ENCODE measurements around the gene MYLK. TPM values are rescaled to one million over a fixed set of nuclear protein-coding genes. Genes with fewer than 3 reads are reported as not detected.

Gene MYLK
- total RNA-seq, 2 donors from 2014 or later: 4.7 to 6.6 TPM

- Mint-ChIP-seq H3K36me3 (ENCODE audit: low read depth) (no peaks in the 10 kb centered on the region), H3K9me3 (no peaks in the 10 kb centered on the region), H3K27ac (no peak overlapping the region), H3K27me3 (ENCODE audit: insufficient read depth) (no peaks in the 10 kb centered on the region), H3K4me1 (peaks cover 5% of the 10 kb centered on the region), H3K4me3 (no peak overlapping the region)
- WGBS, 2 experiments (ENCODE audit: insufficient coverage in 1 of 2, insufficient read length in 1 of 2): 93 to 100% methylated on average over 3 to 8 of the region's 8 CpGs
- no peak overlapping the region for H3K9ac ChIP-seq (ENCODE audit: extremely low read depth, low read length, poor library complexity, severe bottlenecking)
- TF ChIP-seq CTCF (conservative IDR thresholded peaks at IDR 0.05): no peak
- H3K36me3 ChIP-seq (ENCODE audit: control insufficient read depth, insufficient read depth, low read length): no peaks in the 10 kb centered on the region
- DNase-seq: no peak
- no peak overlapping the region for H3K27ac ChIP-seq (ENCODE audit: low read depth, low read length)
- H3K4me1 ChIP-seq (ENCODE audit: control insufficient read depth, insufficient read depth, low read length): no peaks in the 10 kb centered on the region
- no peaks in the 10 kb centered on the region for H3K9me3 ChIP-seq (ENCODE audit: control insufficient read depth, low read length)
- H3K27me3 ChIP-seq (ENCODE audit: control insufficient read depth, insufficient read depth, low read length, poor library complexity, severe bottlenecking): no peaks in the 10 kb centered on the region
- H3K4me3 ChIP-seq (ENCODE audit: low read length): no peak overlapping the region
These were observed 119.5 kb downstream of the MYLK start for GRCh38 chr3:123764647-123765046.

GRCh38 chr3:123762805-123763204, 121.3 kb downstream of the MYLK start:
- Mint-ChIP-seq H3K27ac (no peak overlapping the region), H3K4me1 (peaks cover 12% of the 10 kb centered on the region), H3K27me3 (ENCODE audit: insufficient read depth) (no peaks in the 10 kb centered on the region), H3K9me3 (no peaks in the 10 kb centered on the region), H3K4me3 (no peak overlapping the region), H3K36me3 (ENCODE audit: low read depth) (no peaks in the 10 kb centered on the region)
- WGBS, 2 experiments (ENCODE audit: insufficient coverage in 1 of 2, insufficient read length in 1 of 2): 85 to 100% methylated on average over 1 to 2 of the region's 2 CpGs
- Histone ChIP-seq H3K4me1 (ENCODE audit: control insufficient read depth, insufficient read depth, low read length) (no peaks in the 10 kb centered on the region), H3K36me3 (ENCODE audit: control insufficient read depth, insufficient read depth, low read length) (no peaks in the 10 kb centered on the region), H3K9me3 (ENCODE audit: control insufficient read depth, low read length) (no peaks in the 10 kb centered on the region), H3K4me3 (ENCODE audit: low read length) (no peak overlapping the region), H3K9ac (ENCODE audit: extremely low read depth, low read length, poor library complexity, severe bottlenecking) (no peak overlapping the region), H3K27me3 (ENCODE audit: control insufficient read depth, insufficient read depth, low read length, poor library complexity, severe bottlenecking) (no peaks in the 10 kb centered on the region), H3K27ac (ENCODE audit: low read depth, low read length) (no peak overlapping the region)
- no peak for DNase-seq
- TF ChIP-seq CTCF (conservative IDR thresholded peaks at IDR 0.05): no peak

- no peaks in the 10 kb centered on the region for H3K9me3 Mint-ChIP-seq
- Histone ChIP-seq H3K9me3 (ENCODE audit: control insufficient read depth, low read length) (no peaks in the 10 kb centered on the region), H3K4me3 (ENCODE audit: low read length) (no peak overlapping the region), H3K27me3 (ENCODE audit: control insufficient read depth, insufficient read depth, low read length, poor library complexity, severe bottlenecking) (no peaks in the 10 kb centered on the region), H3K27ac (ENCODE audit: low read depth, low read length) (no peak overlapping the region), H3K4me1 (ENCODE audit: control insufficient read depth, insufficient read depth, low read length) (peaks cover 8% of the 10 kb centered on the region), H3K9ac (ENCODE audit: extremely low read depth, low read length, poor library complexity, severe bottlenecking) (no peak overlapping the region), H3K36me3 (ENCODE audit: control insufficient read depth, insufficient read depth, low read length) (no peaks in the 10 kb centered on the region)
- no peaks in the 10 kb centered on the region for H3K27me3 Mint-ChIP-seq (ENCODE audit: insufficient read depth)
- 86% methylated on average over 1 of the region's 1 CpG; no CpG with 5 or more reads in 1 of the 2 experiments for WGBS, 2 experiments (ENCODE audit: insufficient coverage in 1 of 2, insufficient read length in 1 of 2)
- no peaks in the 10 kb centered on the region for H3K36me3 Mint-ChIP-seq (ENCODE audit: low read depth)
- no peak overlapping the region for H3K27ac Mint-ChIP-seq
- no peak for DNase-seq
- no peak overlapping the region for H3K4me3 Mint-ChIP-seq
- H3K4me1 Mint-ChIP-seq: peaks cover 16% of the 10 kb centered on the region
- TF ChIP-seq CTCF (conservative IDR thresholded peaks at IDR 0.05): no peak
These were observed 123.3 kb downstream of the MYLK start for GRCh38 chr3:123760817-123761216.

Measured in endodermal cell (in vitro differentiated cells).